HepG2 (cell line): ENCODE measurements around the gene HIPK2. TPM values are rescaled to one million over a fixed set of nuclear protein-coding genes. Genes with fewer than 3 reads are reported as not detected.
A peak's percentile ranks its signal among the peaks of the same experiment; 100 is the strongest.

Experiments
- ATF1 ChIP-seq: IDR thresholded peaks from 2 replicates; pipeline ENCODE4 v1.6.1; 2016; ENCODE audit warnings: mild to moderate bottlenecking, control low read depth
- BORCS8-MEF2B ChIP-seq: sonication (generic); formaldehyde crosslinking; IDR thresholded peaks from 2 replicates; pipeline ENCODE4 v1.8.0; 2022; ENCODE audit warnings: mild to moderate bottlenecking, missing genetic modification reagents
- CSRNP1 ChIP-seq: sonication (generic); formaldehyde crosslinking; IDR thresholded peaks from 2 replicates; pipeline ENCODE4 v1.8.1; 2023; ENCODE audit warnings: mild to moderate bottlenecking, missing genetic modification reagents
- ETS1 ChIP-seq: sonication (generic); formaldehyde crosslinking; IDR thresholded peaks from 2 replicates; pipeline ENCODE4 v1.4.0; 2020; ENCODE audit warnings: missing genetic modification reagents
- FOXC1 ChIP-seq: sonication (generic); formaldehyde crosslinking; IDR thresholded peaks from 2 replicates; pipeline ENCODE4 v1.8.0; 2022; ENCODE audit warnings: mild to moderate bottlenecking, missing genetic modification reagents, borderline replicate concordance
- FOXO1 ChIP-seq: sonication (generic); formaldehyde crosslinking; IDR thresholded peaks from 2 replicates; pipeline ENCODE4 v1.4.0; 2020; ENCODE audit warnings: missing genetic modification reagents
- KDM2A ChIP-seq: sonication (generic); formaldehyde crosslinking; IDR thresholded peaks from 2 replicates; pipeline ENCODE4 v1.4.0; 2020; ENCODE audit warnings: low read depth, missing genetic modification reagents, borderline replicate concordance
- MATR3 ChIP-seq: sonication (generic); formaldehyde crosslinking; IDR thresholded peaks from 2 replicates; pipeline ENCODE4 v1.4.0; 2020; ENCODE audit warnings: missing genetic modification reagents
- POGZ ChIP-seq: sonication (generic); formaldehyde crosslinking; IDR thresholded peaks from 2 replicates; pipeline ENCODE4 v1.4.0; 2020; ENCODE audit warnings: mild to moderate bottlenecking, missing genetic modification reagents
- SALL1 ChIP-seq: sonication (generic); formaldehyde crosslinking; IDR thresholded peaks from 2 replicates; pipeline ENCODE4 v1.8.0; 2022; ENCODE audit warnings: mild to moderate bottlenecking, missing genetic modification reagents
- U2AF1 ChIP-seq: fragments of 200-400 bp; formaldehyde crosslinking; optimal IDR thresholded peaks from 2 replicates; pipeline ENCODE3; 2017; ENCODE audit warnings: mild to moderate bottlenecking, low read depth, low read length
- YY1 ChIP-seq: IDR thresholded peaks from 2 replicates; pipeline ENCODE4 v1.6.1; 2011; ENCODE audit warnings: low read length, low read depth, moderate library complexity, mild to moderate bottlenecking; ENCODE audit not compliant: insufficient read depth, insufficient replicate concordance
- ZBTB10 ChIP-seq: sonication (generic); formaldehyde crosslinking; IDR thresholded peaks from 2 replicates; pipeline ENCODE4 v1.4.0; 2020; ENCODE audit warnings: missing genetic modification reagents, borderline replicate concordance
- ZC3H13 ChIP-seq: sonication (generic); formaldehyde crosslinking; IDR thresholded peaks from 2 replicates; pipeline ENCODE4 v1.8.1; 2023; ENCODE audit warnings: mild to moderate bottlenecking, missing genetic modification reagents, moderate library complexity
- ZNF138 ChIP-seq: sonication (generic); formaldehyde crosslinking; IDR thresholded peaks from 2 replicates; pipeline ENCODE4 v1.5.0; 2020; ENCODE audit warnings: mild to moderate bottlenecking, low read depth, missing genetic modification reagents
- ZNF180 ChIP-seq: sonication (generic); formaldehyde crosslinking; IDR thresholded peaks from 2 replicates; pipeline ENCODE4 v1.4.0; 2020; ENCODE audit warnings: low read depth, missing genetic modification reagents, borderline replicate concordance
- ZNF276 ChIP-seq: sonication (generic); formaldehyde crosslinking; IDR thresholded peaks from 2 replicates; pipeline ENCODE4 v1.4.0; 2020; ENCODE audit warnings: mild to moderate bottlenecking, low read depth, missing genetic modification reagents
- ZNF503 ChIP-seq: sonication (generic); formaldehyde crosslinking; IDR thresholded peaks from 2 replicates; pipeline ENCODE4 v1.4.0; 2020; ENCODE audit warnings: missing genetic modification reagents
- ZNF7 ChIP-seq: IDR thresholded peaks from 2 replicates; pipeline ENCODE4 v1.6.1; 2016; ENCODE audit warnings: missing biosample characterization, missing genetic modification reagents
- ZNF839 ChIP-seq: sonication (generic); formaldehyde crosslinking; IDR thresholded peaks from 2 replicates; pipeline ENCODE4 v1.4.0; 2020; ENCODE audit warnings: missing genetic modification reagents, mild to moderate bottlenecking, borderline replicate concordance
- polyA plus RNA-seq, 8 experiments: library from polyadenylated mRNA; depleted of rRNA in 3 of 8; stranded (reverse) in 7 of 8; unstranded in 1 of 8; fragments of >200 nt; fragmentation: Illumina TruSeq in 4 of 8; extraction: Trizol in 4 of 8; gene quantifications; 2 replicates each; pipeline versions ENCODE4 v1.2.1 to v1.2.3, GENCODE V29; 2011 to 2016; ENCODE audit warnings: low read depth in 4 of 8, missing spikeins in 1 of 8, mixed read lengths in 1 of 8; ENCODE audit not compliant: insufficient read depth in 1 of 8
- total RNA-seq, 5 experiments: library from RNA; depleted of rRNA; stranded (reverse); fragments of >200 nt; fragmentation: Illumina TruSeq; extraction: Trizol; gene quantifications; 2 replicates each; pipeline ENCODE4 v1.2.3, GENCODE V29; 2016; ENCODE audit warnings: low read depth in 1 of 5

Gene HIPK2
- total and polyA plus RNA-seq, 2 of the 13 experiments (the other 11 are each of a cell fraction or from before 2014, with no cell fraction given): 14.4 to 20.2 TPM

GRCh38 chr7:139807009-139807408 lies 29.2 kb upstream of the HIPK2 start (continued):
- no peak for TF ChIP-seq ZNF503 (CRISPR knock-in tag)
- no peak for TF ChIP-seq ATF1 (CRISPR knock-in tag)
- TF ChIP-seq U2AF1: no peak
- TF ChIP-seq ZNF276: no peak
- TF ChIP-seq BORCS8-MEF2B (CRISPR knock-in tag): 0 out of 2 replicates have a peak, but pooled peaks have one; percentile 28
- TF ChIP-seq KDM2A (CRISPR knock-in tag): no peak
- no peak for TF ChIP-seq ZBTB10 (CRISPR knock-in tag)
- peak; percentile 56 for TF ChIP-seq SALL1 (CRISPR knock-in tag)
- TF ChIP-seq YY1: no peak
- TF ChIP-seq MATR3 (CRISPR knock-in tag): no peak
- TF ChIP-seq FOXC1 (CRISPR knock-in tag): no peak
- peak; percentile 61 for TF ChIP-seq POGZ (CRISPR knock-in tag)
- no peak for TF ChIP-seq ZNF180 (CRISPR knock-in tag)
- TF ChIP-seq ETS1: no peak
- no peak for TF ChIP-seq FOXO1 (CRISPR knock-in tag)
- no peak for TF ChIP-seq CSRNP1 (CRISPR knock-in tag)
- TF ChIP-seq ZNF7 (CRISPR knock-in tag): no peak
- TF ChIP-seq ZC3H13 (CRISPR knock-in tag): no peak
- no peak for TF ChIP-seq ZNF839
- TF ChIP-seq ZNF138 (CRISPR knock-in tag): no peak
